Heart left ventricle (tissue), 16 donors: ENCODE data around the gene ABTB2. TPM values are rescaled to one million over a fixed set of nuclear protein-coding genes. Genes with fewer than 3 reads are reported as not detected.

Source experiments
- ATAC-seq, 4 donors: fragments of 200-7000 bp; cut with Tn5 transposase; one replicate each; pipeline ENCODE4 v1.9.1; 2020 to 2022; ENCODE audit warnings: moderate library complexity in 4 of 4, mild to moderate bottlenecking in 3 of 4, moderate number of reproducible peaks in 1 of 4
- DNase-seq, 5 donors: peaks; one replicate each; pipeline ENCODE4 v3.0.0-alpha.2; 2020
- H3K27ac ChIP-seq, 12 donors: fragments of 200-600 bp; sonication (generic) in 4 of 12; one replicate each; pipeline versions ENCODE4 v1.5.0 to v1.8.0; 2016 to 2022; ENCODE audit warnings: mild to moderate bottlenecking in 2 of 12
- H3K27me3 ChIP-seq, 9 donors: fragments of 200-600 bp; sonication (generic) in 2 of 9; one replicate each; pipeline versions ENCODE4 v1.5.1 to v1.8.0; 2016 to 2022; ENCODE audit warnings: mild to moderate bottlenecking in 3 of 9
- H3K36me3 ChIP-seq, 9 donors: fragments of 200-600 bp; sonication (generic) in 2 of 9; one replicate each; pipeline versions ENCODE4 v1.5.0 to v1.8.0; 2018 to 2022; ENCODE audit warnings: mild to moderate bottlenecking in 2 of 9
- H3K4me1 ChIP-seq, 12 donors: fragments of 200-600 bp; sonication (generic) in 4 of 12; one replicate each; pipeline versions ENCODE4 v1.5.0 to v1.8.0; 2016 to 2022; ENCODE audit warnings: mild to moderate bottlenecking in 3 of 12
- H3K4me3 ChIP-seq, 12 donors: fragments of 200-600 bp; sonication (generic) in 4 of 12; one replicate each; pipeline versions ENCODE4 v1.5.0 to v1.8.0; 2017 to 2022; ENCODE audit warnings: mild to moderate bottlenecking in 9 of 12, moderate library complexity in 4 of 12
- H3K9me3 ChIP-seq, 12 donors: fragments of 200-600 bp; sonication (generic) in 4 of 12; one replicate each; pipeline versions ENCODE4 v1.5.0 to v1.8.0; 2016 to 2022; ENCODE audit warnings: mild to moderate bottlenecking in 1 of 12
- POLR2A ChIP-seq, 2 donors: fragments of 450-650 bp; IDR thresholded peaks; one replicate each; pipeline ENCODE4 v1.6.1; 2017; ENCODE audit warnings: antibody characterized with exemption in 2 of 2, mild to moderate bottlenecking in 2 of 2, moderate library complexity in 2 of 2
- WGBS, 4 donors: extraction: QIAGEN DNeasy Blood & Tissue Kit in 2 of 4; methylation state at CpG; one replicate each; pipeline versions ENCODE4 v1.1.5 to v1.1.7; 2013 to 2018; 5-methylcytosine and 5-hydroxymethylcytosine counted together
- intact Hi-C, 10 donors: fragments of 100-400 bp; cut with DNase I; formaldehyde crosslinking; loops; one replicate each; pipeline versions ENCODE4 v1.11.1 to v1.14.2; 2022
- polyA plus RNA-seq, 2 donors: library from polyadenylated mRNA; stranded (reverse); fragments of 200-250 nt; gene quantifications; one replicate each; pipeline ENCODE4 v1.2.3, GENCODE V29; 2013
- total RNA-seq, 9 donors: library from RNA; depleted of rRNA in 2 of 9; stranded (reverse); fragments of >200 nt in 2 of 9; fragmentation: NEBNext Ultra II Directional in 3 of 9; extraction: Animal tissue kit (Norgen Biotek cat#: 25700) in 3 of 9; gene quantifications; one replicate each; pipeline versions ENCODE4 v1.1.0 to v1.2.4, GENCODE V29; 2016 to 2023
- TF ChIP-seq, protein P1 (sequence below), 12 donors: fragments of 200-600 bp; sonication (generic) in 4 of 12; IDR thresholded peaks; one replicate each; pipeline versions ENCODE4 v1.5.0 to v1.8.0; 2018 to 2022; ENCODE audit warnings: antibody characterized with exemption in 12 of 12, mild to moderate bottlenecking in 5 of 12
- donor health status: ischemic (EF 13 %, LVEDD 7.1; RV severe dilation, severe dysfunction).
- donor health status: healthy with polysubstance abuse.
- donor health status: DM: no; HTN: yes; CAD: no.
- donor health status: DM: no; HTN: no; CAD: no.
- donor health status: ischemic (EF 25% LVEDD 6.9; RV normal size, moderate dysfunction).
- donor health status: ischemic (EF 25% LVEDD 5.7; RV mildly dilated, moderate dysfunction).
- donor health status: healthy.
- donor health status: DM: yes; HTN: yes; CAD: no.
- donor health status: ischemic (EF 35%, LVEDD 5.7; RV mildly dilated, moderate dysfunction).
- donor health status: nonischemic (EF 11% LVEDD 7.7; RV severe dilation, severe dysfunction).
- donor health status: DM: yes; HTN: yes; CAD: no.
- donor health status: PGD.
- donor health status: ischemic (EF 29% LVEDD 5.4; RV normal size, mild dysfunction).
- donor health status: nonischemic (EF 23%, LVEDD 6.1; RV moderate dilation, normal function).

Gene ABTB2
- total and polyA plus RNA-seq, 11 donors: 3.3 to 27.1 (median 12.5) TPM

DNA sequence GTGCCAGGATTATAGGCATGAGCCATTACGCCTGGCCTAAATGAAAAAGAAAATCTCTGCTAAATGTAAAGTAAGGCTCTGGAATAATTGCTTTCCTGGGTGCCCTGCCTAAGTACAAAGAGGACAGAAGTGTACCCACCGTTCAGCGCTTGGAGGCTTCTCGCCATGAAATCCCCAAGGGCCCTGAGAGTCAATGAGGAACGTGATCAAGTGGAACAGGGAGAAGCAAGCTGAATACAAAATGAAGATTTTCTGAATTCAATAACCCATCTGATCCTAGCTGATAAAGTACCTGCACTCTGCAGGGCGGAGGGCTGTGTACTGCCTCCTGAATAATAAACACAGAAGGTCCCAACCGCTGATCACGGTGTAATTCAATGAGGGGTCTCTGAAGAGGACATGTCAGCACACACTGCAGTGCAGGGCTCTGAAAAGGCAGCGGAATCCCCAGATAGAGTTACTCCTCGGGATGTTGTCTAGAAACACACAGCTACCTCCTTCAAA is 97.7 kb downstream of the ABTB2 start:
- DNase-seq (no peak), ATAC-seq (no peak)
- Histone ChIP-seq H3K4me1 (peaks cover 0 to 52% (median 20%) of the 10 kb centered on the region in 12 donors), H3K9me3 (no peaks in the 10 kb centered on the region), H3K27ac (no peak overlapping the region), H3K36me3 (no peaks in the 10 kb centered on the region), H3K4me3 (no peak overlapping the region), H3K27me3 (no peaks in the 10 kb centered on the region)
- 91 to 94% (median 93%) methylated on average over 10 of the region's 10 CpGs for whole genome bisulfite sequencing, 4 donors
- intact Hi-C loops: loop anchor here in 2 of 10 donors (5.0 to 10.0 kb wide), 2 partner anchors 95 to 97 kb away; partner anchors contain the start of gene ABTB2 (in 2 of the 2)
- TF ChIP-seq, protein P1, sequence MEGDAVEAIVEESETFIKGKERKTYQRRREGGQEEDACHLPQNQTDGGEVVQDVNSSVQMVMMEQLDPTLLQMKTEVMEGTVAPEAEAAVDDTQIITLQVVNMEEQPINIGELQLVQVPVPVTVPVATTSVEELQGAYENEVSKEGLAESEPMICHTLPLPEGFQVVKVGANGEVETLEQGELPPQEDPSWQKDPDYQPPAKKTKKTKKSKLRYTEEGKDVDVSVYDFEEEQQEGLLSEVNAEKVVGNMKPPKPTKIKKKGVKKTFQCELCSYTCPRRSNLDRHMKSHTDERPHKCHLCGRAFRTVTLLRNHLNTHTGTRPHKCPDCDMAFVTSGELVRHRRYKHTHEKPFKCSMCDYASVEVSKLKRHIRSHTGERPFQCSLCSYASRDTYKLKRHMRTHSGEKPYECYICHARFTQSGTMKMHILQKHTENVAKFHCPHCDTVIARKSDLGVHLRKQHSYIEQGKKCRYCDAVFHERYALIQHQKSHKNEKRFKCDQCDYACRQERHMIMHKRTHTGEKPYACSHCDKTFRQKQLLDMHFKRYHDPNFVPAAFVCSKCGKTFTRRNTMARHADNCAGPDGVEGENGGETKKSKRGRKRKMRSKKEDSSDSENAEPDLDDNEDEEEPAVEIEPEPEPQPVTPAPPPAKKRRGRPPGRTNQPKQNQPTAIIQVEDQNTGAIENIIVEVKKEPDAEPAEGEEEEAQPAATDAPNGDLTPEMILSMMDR (IDR thresholded peaks at IDR 0.05): no peak
- no peak for TF ChIP-seq POLR2A (IDR thresholded peaks at IDR 0.05)

DNA sequence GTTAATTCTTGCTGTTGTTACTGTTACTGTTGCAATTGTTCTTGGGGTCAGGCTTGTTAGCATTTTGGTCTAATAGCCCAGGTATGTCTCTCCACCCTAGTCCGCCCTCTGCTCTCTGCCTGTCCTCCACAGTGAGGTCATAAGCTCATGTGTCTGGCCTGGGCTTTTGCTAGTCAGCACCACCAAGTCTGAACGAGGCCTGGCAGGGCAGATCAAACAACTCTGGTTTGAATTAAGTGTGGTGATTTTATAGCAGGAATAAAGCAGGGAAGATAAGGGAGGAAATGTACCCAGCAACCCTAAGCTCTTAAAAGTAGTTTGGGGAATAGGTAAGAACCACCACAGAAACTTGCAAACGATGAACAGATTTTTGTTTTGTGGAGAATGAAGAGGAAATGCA is 98.7 kb downstream of the ABTB2 start:
- Histone ChIP-seq H3K4me1 (peaks cover 0 to 49% (median 19%) of the 10 kb centered on the region in 12 donors), H3K4me3 (no peak overlapping the region), H3K36me3 (no peaks in the 10 kb centered on the region), H3K9me3 (no peaks in the 10 kb centered on the region), H3K27ac (no peak overlapping the region), H3K27me3 (no peaks in the 10 kb centered on the region)
- TF ChIP-seq, protein P1 (IDR thresholded peaks at IDR 0.05): no peak
- TF ChIP-seq POLR2A (IDR thresholded peaks at IDR 0.05): no peak
- intact Hi-C loops: loop anchor here in 3 of 10 donors (10.0 kb wide), 1 partner anchor 96 kb away; the partner anchor contains the start of gene ABTB2 (in 3 of the 3)
- no peak for ATAC-seq
- DNase-seq: no peak
- WGBS, 4 donors: 65 to 75% (median 70%) methylated on average over 3 of the region's 3 CpGs

DNA sequence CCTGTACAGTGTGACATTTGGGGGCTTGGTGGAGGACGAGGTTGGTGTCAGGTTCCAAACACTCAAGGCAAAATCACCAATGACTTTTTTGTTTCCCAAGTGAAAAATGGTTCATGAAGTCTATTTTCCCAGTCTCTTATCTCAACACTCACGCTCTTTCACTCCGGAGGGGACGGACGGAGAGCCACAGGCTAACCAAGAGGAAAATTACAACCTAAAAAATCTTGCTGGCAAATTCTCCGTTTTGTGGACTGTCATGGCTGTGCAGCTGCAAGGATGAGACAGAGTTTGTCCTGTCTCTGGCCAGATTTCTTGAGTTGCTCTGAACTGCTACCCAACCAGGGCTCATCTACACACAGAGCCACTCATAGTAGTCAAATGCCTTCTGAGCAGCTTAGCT is 101.2 kb downstream of the ABTB2 start:
- peaks cover 0 to 34% (median 5%) of the 10 kb centered on the region in 12 donors for H3K4me1 ChIP-seq
- no peaks in the 10 kb centered on the region for H3K9me3 ChIP-seq
- ATAC-seq (peak; percentile 25 to 74 (median 50)), DNase-seq (peak in 1 of 5 donors; percentile 48)
- H3K4me3 ChIP-seq: peak overlapping the region in 1 of 12 donors; percentile 3
- no peaks in the 10 kb centered on the region for H3K36me3 ChIP-seq
- no peaks in the 10 kb centered on the region for H3K27me3 ChIP-seq
- H3K27ac ChIP-seq: peak overlapping the region in 7 of 12 donors; percentile 33 to 73 (median 49)
- WGBS, 4 donors: 55 to 66% (median 60%) methylated on average over 6 of the region's 6 CpGs
- TF ChIP-seq, protein P1 (IDR thresholded peaks at IDR 0.05): no peak
- TF ChIP-seq POLR2A (IDR thresholded peaks at IDR 0.05): no peak
- intact Hi-C loops: loop anchor here in 3 of 10 donors (10.0 kb wide), 1 partner anchor 98 kb away; the partner anchor contains the start of gene ABTB2 (in 3 of the 3)

DNA sequence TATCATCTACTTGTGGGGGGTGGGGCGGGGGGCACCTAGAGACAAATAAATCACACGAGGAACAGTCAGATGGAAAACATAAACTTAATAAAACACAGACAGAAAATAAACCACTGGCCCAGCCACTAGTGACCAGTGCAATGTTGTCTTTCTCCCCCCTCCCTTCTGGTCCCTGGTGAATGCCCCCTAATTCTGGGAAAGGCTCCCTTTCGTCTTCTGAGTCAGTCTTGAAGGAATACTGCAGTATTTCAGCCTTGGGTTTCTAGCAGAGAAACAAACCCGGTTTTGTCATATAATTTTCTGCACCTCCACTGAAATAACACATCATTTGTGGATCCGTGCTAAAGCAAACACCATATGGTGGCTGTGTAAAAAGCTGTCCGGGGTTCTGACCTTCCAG is 101.7 kb downstream of the ABTB2 start:
- ATAC-seq (peak; percentile 28 to 80 (median 51)), DNase-seq (peak in 1 of 5 donors; percentile 33)
- Histone ChIP-seq H3K4me3 (no peak overlapping the region), H3K9me3 (no peaks in the 10 kb centered on the region), H3K27ac (peak overlapping the region in 7 of 12 donors; percentile 33 to 73 (median 49)), H3K4me1 (peaks cover 0 to 37% (median 8%) of the 10 kb centered on the region in 12 donors), H3K36me3 (no peaks in the 10 kb centered on the region), H3K27me3 (no peaks in the 10 kb centered on the region)
- TF ChIP-seq POLR2A (IDR thresholded peaks at IDR 0.05): no peak
- TF ChIP-seq, protein P1 (IDR thresholded peaks at IDR 0.05): no peak
- intact Hi-C loops: loop anchor here in 3 of 10 donors (10.0 kb wide), 1 partner anchor 99 kb away; the partner anchor contains the start of gene ABTB2 (in 3 of the 3)
- 50 to 59% (median 56%) methylated on average over 6 of the region's 6 CpGs for WGBS, 4 donors
